ENCODE results near the gene CDS2. TPM values are rescaled to one million over a fixed set of nuclear protein-coding genes. Genes with fewer than 3 reads are reported as not detected.
A peak's percentile ranks its signal among the peaks of the same experiment; 100 is the strongest.

CDS2 gene
- total RNA-seq, 1 donor from 2014 or later, result 29.9 TPM

- ATAC-seq, result peak; percentile 80
- DNase-seq (ENCODE audit: low spot score), result peak; percentile 75
These were observed 23.6 kb downstream of the CDS2 start for GRCh38 chr20:5150226-5151076.

DNA sequence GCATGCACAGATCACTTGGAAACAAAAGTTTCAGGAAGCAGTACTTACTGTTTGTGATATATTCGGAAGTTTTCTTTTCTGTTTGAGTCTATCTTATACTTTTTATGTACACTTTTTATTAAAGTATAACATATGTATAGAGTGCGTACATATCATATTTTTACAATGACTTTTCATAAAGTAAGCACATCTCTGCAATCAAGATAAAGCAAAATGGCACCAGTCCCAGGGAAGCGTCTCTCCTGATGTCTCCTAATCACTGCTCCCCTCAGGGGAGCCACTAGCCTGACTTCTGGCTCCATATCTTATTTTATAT is 26.3 kb downstream of the CDS2 start:
- DNase-seq (ENCODE audit: low spot score) (no peak), ATAC-seq (no peak)

DNA sequence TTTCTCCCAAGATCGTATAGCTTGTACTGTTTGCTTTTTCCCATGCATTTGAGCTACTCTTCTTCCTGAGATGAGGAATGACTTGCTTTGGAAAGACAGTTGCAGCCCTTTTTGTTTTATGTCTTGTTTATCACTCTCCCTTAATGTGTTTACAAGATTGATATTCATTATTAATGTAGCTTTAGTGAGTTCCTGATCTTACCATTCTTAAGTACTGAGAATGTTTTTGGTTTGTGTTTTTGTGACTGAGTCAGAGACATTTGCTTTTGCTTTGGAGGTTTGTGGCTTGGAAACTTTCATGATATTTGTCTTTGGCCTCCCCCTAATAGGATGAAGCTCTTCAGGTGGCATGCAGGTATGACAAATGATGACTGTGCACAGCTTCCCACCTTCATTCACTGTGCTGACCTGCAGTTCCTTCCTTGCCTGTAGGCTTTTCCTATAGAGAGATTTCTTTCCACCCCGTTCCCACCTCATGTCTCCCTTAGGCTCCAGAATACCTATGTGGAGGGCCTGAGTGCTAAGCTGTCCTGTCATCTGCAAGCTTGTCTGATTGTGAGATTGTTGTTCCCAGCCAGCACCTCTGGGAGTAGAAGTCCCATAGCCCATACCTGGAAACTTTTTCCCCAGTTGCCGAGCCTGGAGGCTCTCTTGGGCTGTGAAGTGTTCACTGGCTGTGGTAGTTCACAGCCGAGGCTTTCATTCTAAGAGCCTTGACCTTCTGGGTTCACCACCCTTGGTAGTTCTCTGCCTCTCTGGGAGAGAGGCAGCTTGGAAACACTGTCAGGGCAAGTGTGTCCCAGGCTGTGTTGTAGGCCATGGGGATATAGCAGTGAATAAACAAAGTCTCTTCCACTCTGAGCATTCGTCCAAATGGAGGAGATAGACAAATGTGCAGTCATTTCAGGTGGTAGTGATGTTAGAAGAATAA is 27.1 kb downstream of the CDS2 start:
- DNase-seq (ENCODE audit: low spot score), result no peak
- ATAC-seq, result no peak

DNA sequence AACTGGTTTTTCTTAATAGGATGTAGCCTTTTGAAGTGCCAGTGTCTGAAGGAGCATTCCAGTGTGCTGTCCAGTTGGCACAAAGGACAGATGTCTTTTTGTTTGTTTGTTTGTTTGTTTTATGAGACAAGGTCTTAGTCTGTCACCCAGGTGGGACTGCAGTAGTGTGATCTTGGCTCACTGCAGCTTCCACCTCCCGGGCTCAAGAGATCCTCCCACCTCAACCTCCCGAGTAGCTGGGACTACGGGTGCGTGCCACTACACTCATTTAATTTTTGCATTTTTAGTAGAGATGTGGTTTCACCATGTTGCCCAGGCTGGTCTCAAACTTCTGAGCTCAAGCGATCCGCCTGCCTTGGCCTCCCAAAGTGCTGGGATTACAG is 27.7 kb downstream of the CDS2 start:
- ATAC-seq (no peak), DNase-seq (ENCODE audit: low spot score) (no peak)

DNA sequence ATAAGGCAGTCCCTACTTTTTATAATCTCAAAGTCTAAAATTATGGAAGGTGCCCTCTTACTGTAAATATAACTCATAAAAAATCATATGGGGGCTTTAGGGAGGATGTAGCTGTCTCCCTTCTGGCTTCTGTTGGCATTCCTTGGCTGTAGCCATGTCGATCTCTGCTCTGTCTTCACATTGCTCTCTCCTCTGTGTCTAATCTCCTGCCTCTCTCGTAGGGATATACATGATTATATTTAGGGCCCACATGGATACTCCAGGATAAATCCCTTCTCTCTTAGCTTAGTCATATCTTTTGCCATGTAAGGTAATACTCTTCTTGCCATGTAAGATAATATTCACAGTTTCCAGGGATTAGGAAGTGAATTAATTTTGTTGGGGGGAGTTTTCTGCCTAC is 28.6 kb downstream of the CDS2 start:
- ATAC-seq (no peak), DNase-seq (ENCODE audit: low spot score) (no peak)

DNA sequence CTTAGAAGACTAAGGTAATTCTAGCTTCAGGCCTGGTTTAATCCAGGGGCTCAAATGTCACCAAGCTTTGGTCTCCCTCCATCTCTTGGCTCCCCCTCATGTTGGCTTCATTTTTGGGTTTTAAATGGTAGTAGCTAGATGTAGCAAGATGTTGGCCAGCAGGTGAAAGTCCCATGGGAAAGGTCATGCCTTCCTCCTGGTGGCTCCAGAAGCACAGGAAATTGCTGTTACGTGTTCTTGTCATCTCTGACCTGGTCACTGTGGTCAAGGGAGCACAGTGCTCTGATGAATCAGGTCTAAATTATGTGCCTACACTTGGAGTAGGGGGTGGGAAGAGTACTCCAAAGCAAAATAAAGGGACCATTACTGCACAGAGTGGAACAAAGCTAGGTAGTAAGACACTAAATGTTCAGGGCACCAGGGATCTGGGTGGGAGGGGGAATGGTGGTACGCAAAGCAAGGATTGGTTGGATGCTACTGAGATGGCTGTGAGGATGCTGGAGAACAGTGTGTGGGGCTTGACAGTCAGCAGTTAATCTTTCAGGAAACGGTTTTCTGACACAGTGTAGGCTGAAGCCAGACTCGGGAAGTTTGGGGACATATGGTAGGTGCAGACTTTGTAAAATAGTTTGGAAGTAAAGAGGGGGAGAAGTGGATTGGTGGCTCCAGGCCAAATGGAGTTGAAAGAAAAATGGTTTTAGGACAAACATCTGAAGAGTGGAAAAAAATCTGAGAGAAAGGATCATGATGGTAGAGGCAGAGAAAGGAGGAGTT is 30.1 kb downstream of the CDS2 start:
- ATAC-seq, result peak; percentile 74
- DNase-seq (ENCODE audit: low spot score), result peak; percentile 61

GRCh38 chr20:5159928-5160327 is 33.1 kb downstream of the CDS2 start:
- ATAC-seq, result no peak

DNA sequence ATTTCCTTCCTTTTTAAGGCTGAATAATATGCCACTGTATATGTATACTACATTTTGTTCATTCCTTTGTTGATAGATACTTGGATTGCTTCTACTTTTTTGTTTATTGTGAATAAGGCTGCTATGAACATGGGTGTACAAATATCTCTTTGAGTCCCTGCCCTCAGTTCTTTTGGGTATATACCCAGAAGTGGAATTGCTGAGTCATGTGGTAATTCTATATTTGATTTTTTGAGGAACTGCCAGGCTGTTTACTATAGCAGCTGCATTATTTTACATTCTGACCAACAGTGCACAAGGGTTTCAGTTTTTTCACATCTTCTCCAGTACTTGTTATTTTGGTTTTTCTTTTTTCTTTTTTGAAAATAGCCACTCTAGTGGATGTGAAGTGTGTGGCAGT is 34.1 kb downstream of the CDS2 start:
- ATAC-seq (no peak), DNase-seq (ENCODE audit: low spot score) (no peak)

More at GRCh38 chr20:5159928-5160327, 33.1 kb downstream of the CDS2 start:
- no peak for DNase-seq (ENCODE audit: low spot score)

DNA sequence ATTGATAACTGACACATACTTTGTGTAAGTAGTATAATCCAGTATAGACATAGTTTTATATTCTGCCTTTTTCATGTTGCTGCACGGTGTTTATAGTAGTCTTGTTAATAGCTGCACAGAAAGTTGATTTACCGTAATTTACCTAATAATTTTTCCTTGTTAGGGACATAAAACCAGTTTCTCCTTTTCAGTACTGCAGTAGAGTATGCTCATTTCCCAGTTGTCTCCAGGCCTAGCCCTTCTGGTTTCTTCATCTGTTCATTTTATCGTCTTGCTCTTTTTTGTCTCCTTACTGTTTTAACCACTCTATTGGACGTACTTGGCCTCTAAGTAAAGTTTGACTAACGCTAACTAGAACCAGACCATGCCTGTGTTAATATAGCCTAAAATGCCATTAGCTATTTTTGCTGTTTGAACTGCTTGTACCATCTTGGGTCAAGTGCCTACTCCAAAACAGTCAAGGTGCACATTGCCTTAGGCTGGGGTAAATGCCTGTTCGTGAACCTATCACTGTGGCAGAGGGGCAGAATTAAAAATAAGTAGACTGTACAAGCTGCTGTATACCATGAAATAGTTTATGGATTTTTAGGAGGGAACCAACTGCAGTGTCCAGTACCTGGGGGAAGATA is 34.8 kb downstream of the CDS2 start:
- DNase-seq (ENCODE audit: low spot score) (no peak), ATAC-seq (no peak)

DNA sequence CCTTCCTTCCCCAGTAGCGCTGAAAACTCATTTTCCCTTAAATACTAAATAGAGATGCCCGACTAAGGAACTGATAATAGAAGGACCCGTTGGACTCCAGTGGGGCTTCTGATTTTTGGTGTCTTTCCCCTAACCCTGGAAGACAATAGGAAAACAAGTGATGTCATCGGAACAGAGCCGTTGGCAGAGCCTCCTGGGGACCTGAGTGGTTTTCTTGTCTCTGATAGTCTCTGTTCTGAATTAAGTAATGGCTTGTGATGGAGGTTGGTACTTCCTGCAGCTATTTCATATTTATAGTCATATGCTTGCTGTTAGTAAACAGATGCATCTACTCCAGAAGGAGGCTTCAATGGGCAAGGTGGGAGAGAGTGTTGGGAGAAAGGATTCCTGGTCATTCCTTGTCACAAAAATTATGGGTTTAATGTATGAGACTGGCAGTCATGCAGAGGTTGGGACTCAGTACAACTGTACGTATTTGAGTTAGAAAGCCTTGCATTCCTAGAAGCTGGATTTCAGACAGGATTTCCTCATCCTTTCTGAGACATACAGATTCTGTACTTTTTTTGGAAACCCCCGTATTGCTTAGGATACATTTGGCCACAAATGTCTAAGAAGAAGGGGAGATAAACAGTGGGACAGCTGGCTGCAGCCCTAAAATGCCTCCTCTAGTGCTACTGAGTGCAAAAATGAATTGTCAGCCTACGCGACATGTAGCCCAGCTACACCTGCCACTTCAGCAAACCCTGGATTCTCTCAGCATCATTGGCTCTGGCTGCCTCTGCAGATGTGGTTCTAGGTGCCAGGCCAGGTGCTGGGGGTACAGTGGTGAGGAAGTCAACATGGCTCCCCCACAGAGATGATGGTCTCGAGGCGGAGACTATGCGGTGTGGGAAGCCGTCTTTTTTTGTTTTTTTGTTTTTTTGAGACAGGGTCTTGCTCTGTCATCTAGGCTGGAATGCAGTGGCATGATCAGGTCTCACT is 38.1 kb downstream of the CDS2 start:
- no peak for DNase-seq (ENCODE audit: low spot score)
- ATAC-seq, result no peak

DNA sequence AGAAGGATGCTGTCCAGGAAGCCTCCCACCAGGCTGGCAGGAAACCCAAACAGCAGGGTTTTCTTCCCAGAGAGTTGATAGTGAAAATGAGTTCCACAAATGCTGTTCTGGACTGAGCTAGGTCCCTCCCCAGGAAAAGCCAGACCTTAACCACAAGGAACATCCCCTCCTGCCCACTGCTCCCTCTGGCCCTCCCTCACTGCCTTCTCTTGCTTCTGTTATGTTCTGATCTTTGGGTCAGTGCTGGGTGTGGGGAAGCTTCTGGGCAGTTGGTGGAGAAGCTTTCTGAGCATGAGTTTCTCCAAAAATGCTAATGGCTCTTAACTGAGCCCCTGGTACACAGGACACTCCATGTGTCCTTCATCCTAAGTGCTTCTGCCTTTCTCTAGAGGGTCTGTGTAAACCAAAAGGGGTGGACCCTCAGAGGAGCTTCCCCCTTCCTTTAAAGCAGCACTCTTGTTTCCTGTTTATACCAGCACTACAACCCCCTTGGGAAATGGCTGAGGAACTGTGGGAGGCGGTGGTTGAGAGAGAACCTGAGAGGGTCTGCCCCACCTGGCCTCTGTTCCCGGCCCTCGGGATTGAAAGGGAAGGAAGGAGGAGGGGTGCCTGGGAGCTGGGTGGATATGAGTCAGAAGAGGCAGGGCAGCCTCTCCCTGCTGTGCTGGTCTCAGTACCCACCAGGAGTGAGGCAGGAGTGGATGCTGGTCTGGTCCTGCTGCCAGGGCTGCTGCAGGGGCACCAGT is 42.0 kb downstream of the CDS2 start:
- no peak for ATAC-seq
- DNase-seq (ENCODE audit: low spot score), result no peak

- ATAC-seq (no peak), DNase-seq (ENCODE audit: low spot score) (no peak)
These were observed 43.5 kb downstream of the CDS2 start for GRCh38 chr20:5170341-5170740.

DNA sequence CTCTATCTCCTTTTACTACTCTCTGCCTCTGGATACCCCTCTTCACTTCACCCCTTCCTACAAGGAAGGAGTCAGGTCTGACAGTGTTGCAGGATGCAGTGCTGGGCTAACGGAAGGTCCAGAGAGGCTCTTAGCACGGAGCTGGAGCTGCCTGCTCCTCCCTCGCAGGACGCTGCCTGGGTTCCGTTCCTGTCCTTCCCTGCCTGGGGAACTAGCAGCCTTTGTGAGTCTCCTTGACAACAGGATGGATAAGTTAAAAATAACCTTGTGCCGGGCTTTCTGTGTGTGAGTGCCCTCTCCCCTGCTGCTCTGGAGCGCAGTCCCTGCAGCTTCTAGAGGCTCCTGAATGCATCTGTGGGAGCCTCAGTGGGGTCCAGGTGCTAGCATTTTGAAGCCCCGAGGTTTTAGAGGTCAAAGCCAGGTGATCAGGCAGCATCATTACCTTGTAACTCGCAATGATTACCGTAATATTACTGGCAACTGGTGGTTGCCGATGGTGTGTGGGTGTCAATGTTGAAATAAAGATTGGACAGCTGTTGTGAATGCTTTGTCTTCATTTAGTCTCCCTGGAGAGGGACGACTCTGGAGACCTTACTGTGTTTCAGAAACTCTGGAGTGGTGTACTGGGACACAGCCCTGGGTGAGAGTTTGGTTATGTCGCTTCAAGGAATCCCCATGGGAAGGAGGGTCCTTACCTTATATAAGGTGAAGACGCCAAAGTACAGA is 44.4 kb downstream of the CDS2 start:
- DNase-seq (ENCODE audit: low spot score), result no peak
- no peak for ATAC-seq

DNA sequence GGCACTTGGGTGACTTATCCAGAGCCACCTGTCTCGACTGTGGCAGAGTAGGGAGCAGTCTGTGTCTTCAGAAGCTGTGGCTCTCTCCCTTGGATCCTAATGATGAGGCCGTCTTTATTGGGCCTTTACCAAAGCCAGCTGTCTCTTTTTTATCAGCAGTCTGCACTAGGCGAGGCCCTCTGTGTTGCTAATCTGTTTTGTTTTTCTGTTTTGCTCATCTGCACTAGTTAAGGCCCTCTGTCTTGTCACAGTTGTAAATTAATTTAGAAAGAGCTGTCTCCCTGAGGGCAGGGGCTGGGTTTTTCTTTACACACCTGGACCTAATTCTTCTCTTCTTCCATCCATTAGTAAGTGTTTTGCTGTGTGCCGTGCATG is 45.0 kb downstream of the CDS2 start:
- DNase-seq (ENCODE audit: low spot score), result no peak

GRCh38 chr20:5172167-5172601 is 45.4 kb downstream of the CDS2 start:
- ATAC-seq, result no peak

More for the DNA sequence above, 45.0 kb downstream of the CDS2 start:
- ATAC-seq, result no peak

DNA sequence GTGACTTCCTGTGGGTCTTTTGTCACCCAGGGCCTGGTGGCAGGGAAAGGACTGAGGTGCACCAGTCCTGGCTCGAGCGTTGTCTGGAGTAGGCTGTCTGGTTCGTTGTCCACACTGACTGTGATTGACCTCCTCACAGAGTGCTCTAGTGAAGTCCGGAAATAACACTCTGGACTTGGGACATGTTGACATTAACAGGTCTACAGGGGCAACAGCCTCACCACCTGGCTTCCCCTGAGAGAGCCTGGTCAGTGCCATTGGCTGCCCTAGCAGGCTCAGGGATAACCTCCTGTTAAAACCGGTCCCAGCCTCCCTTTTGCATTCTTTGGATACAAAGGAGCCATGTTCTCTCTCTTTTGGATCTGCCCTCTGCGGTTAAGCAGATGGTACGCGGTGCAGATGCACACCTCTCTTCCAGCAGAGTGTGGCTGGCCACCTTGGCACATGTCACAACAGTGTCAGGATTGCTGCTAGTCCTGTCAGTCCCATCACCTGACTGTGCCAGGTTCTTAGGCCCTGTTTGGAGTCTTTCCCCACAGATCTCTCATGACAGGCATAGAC is 46.2 kb downstream of the CDS2 start:
- ATAC-seq (peak; percentile 93), DNase-seq (ENCODE audit: low spot score) (peak; percentile 83)

More at GRCh38 chr20:5172167-5172601, 45.4 kb downstream of the CDS2 start:
- no peak for DNase-seq (ENCODE audit: low spot score)

DNA sequence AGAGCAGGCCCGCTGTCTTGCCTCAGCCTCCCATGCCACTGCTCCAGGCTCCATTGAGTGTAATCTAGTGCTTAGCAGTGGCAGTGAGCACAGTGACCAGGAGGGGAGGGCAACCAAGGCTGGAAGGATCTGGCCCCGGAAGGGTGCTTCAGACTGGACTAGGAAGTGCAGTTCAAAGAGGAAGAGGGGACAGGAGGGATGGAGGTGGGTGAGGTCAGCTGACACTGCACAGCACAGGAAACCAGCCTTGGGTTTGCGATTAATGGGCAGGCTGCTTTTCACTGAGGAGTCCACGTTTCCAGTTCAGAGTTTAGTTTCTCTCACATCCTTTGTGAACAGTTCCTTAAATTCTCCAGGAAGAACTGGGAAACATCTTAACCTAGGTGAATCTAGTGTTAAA is 46.9 kb downstream of the CDS2 start:
- no peak for ATAC-seq
- no peak for DNase-seq (ENCODE audit: low spot score)

GRCh38 chr20:5177071-5177470 is 50.3 kb downstream of the CDS2 start:
- DNase-seq (ENCODE audit: low spot score), result no peak
- no peak for ATAC-seq

Data from left lobe of liver (tissue), 2 donors.